Keratinocyte (primary cell): Measurements from ENCODE around the gene TMEM186. TPM values are rescaled to one million over a fixed set of nuclear protein-coding genes. Genes with fewer than 3 reads are reported as not detected.
"Not testable (repeated sequence)": the region's sequence is repeated elsewhere in the genome, so short reads cannot be mapped to it uniquely, and the experiment has no call there.

ENCODE experiments used
- DNase-seq: peaks from one replicate; pipeline ENCODE4 v3.0.0-alpha.2; 2011; ENCODE audit warnings: low read depth, missing footprints, low spot score
- FAIRE-seq: peaks from 2 replicates; lab custom pipeline; 2011; peaks lifted over from hg19 to GRCh38; lab: Jason Lieb, UNC
- H2AFZ ChIP-seq: 2 replicates; pipeline ENCODE4 v1.6.0; 2012; ENCODE audit warnings: low read length, control low read depth, inconsistent platforms; ENCODE audit not compliant: control insufficient read depth
- H3K27ac ChIP-seq: 2 replicates; pipeline ENCODE4 v1.5.1; 2011; ENCODE audit warnings: low read length; ENCODE audit not compliant: control insufficient read depth, insufficient read depth
- H3K27me3 ChIP-seq: 3 replicates; pipeline ENCODE4 v1.6.0; 2011; ENCODE audit warnings: low read length; ENCODE audit not compliant: control insufficient read depth, insufficient read depth; ENCODE audit errors: extremely low read depth
- H3K36me3 ChIP-seq, 2 experiments: 2 replicates in 1 of 2; 3 replicates in 1 of 2; pipeline ENCODE4 v1.5.1; 2011; ENCODE audit warnings: low read length in 2 of 2, mild to moderate bottlenecking in 1 of 2; ENCODE audit not compliant: control insufficient read depth in 2 of 2, insufficient read depth in 2 of 2; ENCODE audit errors: extremely low read depth in 1 of 2
- H3K4me1 ChIP-seq: 3 replicates; pipeline ENCODE4 v1.5.1; 2011; ENCODE audit warnings: low read length; ENCODE audit not compliant: control insufficient read depth, insufficient read depth; ENCODE audit errors: extremely low read depth
- H3K4me2 ChIP-seq: 3 replicates; pipeline ENCODE4 v1.6.0; 2011; ENCODE audit warnings: low read depth, low read length; ENCODE audit not compliant: control insufficient read depth, insufficient read depth; ENCODE audit errors: extremely low read depth
- H3K4me3 ChIP-seq, 3 experiments: fragments of 200-600 bp in 1 of 3; sonication (generic) in 1 of 3; 2 replicates in 2 of 3; 3 replicates in 1 of 3; pipeline ENCODE4 v1.5.1; 2011 to 2016; ENCODE audit warnings: low read length in 3 of 3, mild to moderate bottlenecking in 3 of 3, control low read depth in 2 of 3, inconsistent platforms in 1 of 3, low read depth in 1 of 3, mixed read lengths in 1 of 3, mixed run types in 1 of 3, moderate library complexity in 1 of 3; ENCODE audit not compliant: control insufficient read depth in 2 of 3, insufficient read depth in 2 of 3; ENCODE audit errors: extremely low read depth in 1 of 3
- H3K79me2 ChIP-seq: 2 replicates; pipeline ENCODE4 v1.6.0; 2012; ENCODE audit warnings: low read length; ENCODE audit not compliant: control insufficient read depth, insufficient read depth
- H3K9ac ChIP-seq: 3 replicates; pipeline ENCODE4 v1.6.0; 2011; ENCODE audit warnings: low read length; ENCODE audit not compliant: control insufficient read depth, insufficient read depth; ENCODE audit errors: extremely low read depth
- H3K9me1 ChIP-seq: 3 replicates; pipeline ENCODE4 v1.6.0; 2011; ENCODE audit warnings: low read length; ENCODE audit not compliant: control insufficient read depth, insufficient read depth; ENCODE audit errors: extremely low read depth
- H3K9me3 ChIP-seq: 2 replicates; pipeline ENCODE4 v1.5.1; 2012; ENCODE audit warnings: low read depth, low read length; ENCODE audit not compliant: control insufficient read depth
- H4K20me1 ChIP-seq: 3 replicates; pipeline ENCODE4 v1.6.0; 2011; ENCODE audit warnings: low read length; ENCODE audit not compliant: control insufficient read depth, insufficient read depth; ENCODE audit errors: extremely low read depth
- EZH2 ChIP-seq: IDR thresholded peaks from one replicate; pipeline ENCODE4 v1.6.1; 2012; ENCODE audit warnings: inconsistent platforms, mild to moderate bottlenecking, low read length, moderate library complexity
- dilution Hi-C: fragments of 300-500 bp; cut with MboI; formaldehyde crosslinking; loops from one replicate; pipeline ENCODE4 v1.7.0; 2020; ENCODE audit warnings: low sequenced_read_pairs; ENCODE audit not compliant: extremely low pct_ligation_motif_present
- polyA plus RNA-seq, 5 experiments: library from polyadenylated mRNA; depleted of rRNA in 3 of 5; stranded (reverse) in 3 of 5; stranded (forward) in 1 of 5; unstranded in 1 of 5; fragments of >200 nt; gene quantifications; 1 replicate in 1 of 5; 2 replicates in 3 of 5; 3 replicates in 1 of 5; pipeline versions ENCODE4 v1.2.1 to v1.2.3, GENCODE V29; 2011 to 2012; ENCODE audit warnings: missing spikeins in 2 of 5, low read depth in 1 of 5, low replicate concordance in 1 of 5
- TF ChIP-seq, protein P1 (sequence below), 3 experiments: IDR thresholded peaks in 1 of 3; conservative IDR thresholded peaks in 1 of 3; optimal IDR thresholded peaks in 1 of 3; 2 replicates in 2 of 3; 3 replicates in 1 of 3; pipeline versions ENCODE3 to v1.5.1; 2011; ENCODE audit warnings: low read length in 3 of 3, mild to moderate bottlenecking in 3 of 3, moderate library complexity in 2 of 3, control low read depth in 1 of 3, inconsistent platforms in 1 of 3; ENCODE audit not compliant: insufficient read depth in 2 of 3; ENCODE audit errors: extremely low read depth in 1 of 3

TMEM186 gene
- polyA plus RNA-seq, 1 donor (not counting 4 experiments of a cell fraction or from before 2014, with no cell fraction given) = 8.1 TPM

DNA sequence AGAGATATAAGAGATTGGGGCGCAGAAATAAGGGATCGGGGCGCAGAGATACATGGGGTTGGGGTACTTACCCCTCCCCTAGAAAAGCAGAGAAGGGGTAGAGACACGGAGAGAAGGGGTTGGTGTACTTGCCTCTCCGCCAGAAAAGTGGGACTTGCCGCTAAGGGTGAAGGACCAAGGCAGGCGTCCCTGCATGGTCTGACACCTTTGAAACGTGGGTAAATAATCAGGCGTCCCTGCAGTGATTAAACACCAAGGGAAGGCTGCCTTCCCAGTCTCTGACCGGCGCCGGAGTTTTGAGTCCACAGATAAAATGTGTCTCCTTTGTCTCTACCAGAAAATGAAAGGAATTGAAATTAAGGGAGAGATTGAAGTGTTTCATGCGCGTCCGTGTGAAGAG lies 40.2 kb upstream of the TMEM186 start:
- H3K4me2 ChIP-seq, H3K9me3 ChIP-seq, H3K9me1 ChIP-seq, FAIRE-seq, H3K27me3 ChIP-seq, H3K27ac ChIP-seq, H3K4me3 ChIP-seq, H2AFZ ChIP-seq, H3K9ac ChIP-seq, H4K20me1 ChIP-seq, DNase-seq, H3K36me3 ChIP-seq, H3K4me1 ChIP-seq, dilution Hi-C loops: not testable (repeated sequence)
- peaks cover 21% of the 10 kb centered on the region for H3K79me2 ChIP-seq

DNA sequence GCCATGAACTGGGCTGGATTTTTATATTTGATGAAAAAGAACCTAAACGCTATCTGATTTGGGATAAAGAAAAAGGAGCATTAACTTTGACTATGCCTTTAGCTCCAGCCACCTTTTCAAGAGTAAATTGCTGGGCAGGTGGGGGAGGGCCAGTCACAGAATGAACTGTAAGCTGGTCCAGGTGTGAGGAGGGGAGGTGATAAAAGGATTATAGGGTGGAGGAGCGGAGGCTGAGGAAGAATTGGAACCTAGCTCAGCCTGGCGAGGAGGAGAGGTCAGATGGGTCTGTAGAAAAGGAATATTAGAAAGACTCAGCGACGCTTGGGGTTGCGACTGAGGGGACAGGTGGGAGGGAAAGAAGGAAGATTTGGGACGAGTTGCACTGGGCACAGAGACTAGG lies 39.4 kb upstream of the TMEM186 start:
- H3K27ac ChIP-seq, H3K27me3 ChIP-seq, H3K4me3 ChIP-seq, H3K4me2 ChIP-seq, H4K20me1 ChIP-seq, H3K9me3 ChIP-seq, H3K36me3 ChIP-seq, DNase-seq, H3K9ac ChIP-seq, H2AFZ ChIP-seq, H3K4me1 ChIP-seq, FAIRE-seq, dilution Hi-C loops, H3K9me1 ChIP-seq: not testable (repeated sequence)
- peaks cover 29% of the 10 kb centered on the region for H3K79me2 ChIP-seq

DNA sequence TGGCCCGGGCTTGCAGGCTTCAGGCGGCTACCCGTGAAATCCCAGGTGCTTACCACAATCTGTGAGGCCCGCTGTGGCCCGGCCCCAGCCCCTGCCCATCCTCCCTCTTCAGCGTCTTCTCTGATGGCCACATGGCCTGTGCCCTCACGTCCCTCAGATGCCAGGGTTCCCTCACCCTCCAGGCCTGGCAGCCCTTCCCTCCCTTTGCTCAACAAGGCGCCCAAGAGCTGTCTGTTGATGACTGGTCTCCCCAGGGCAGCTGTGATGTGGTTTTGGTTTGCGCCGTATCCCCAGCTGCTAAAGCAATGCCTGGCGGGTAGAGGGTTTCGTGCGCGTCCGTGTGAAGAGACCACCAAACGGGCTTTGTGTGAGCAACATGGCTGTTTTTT lies 35.3 kb upstream of the TMEM186 start:
- DNase-seq (no peak), FAIRE-seq (no peak)
- no peak overlapping the region for H3K27ac ChIP-seq
- H3K9me1 ChIP-seq = peaks cover 2% of the 10 kb centered on the region
- H3K4me3 ChIP-seq = no peak overlapping the region
- no peaks in the 10 kb centered on the region for H3K27me3 ChIP-seq
- H2AFZ ChIP-seq = no peak overlapping the region
- dilution Hi-C loops = no loop called here
- TF ChIP-seq, protein P1, sequence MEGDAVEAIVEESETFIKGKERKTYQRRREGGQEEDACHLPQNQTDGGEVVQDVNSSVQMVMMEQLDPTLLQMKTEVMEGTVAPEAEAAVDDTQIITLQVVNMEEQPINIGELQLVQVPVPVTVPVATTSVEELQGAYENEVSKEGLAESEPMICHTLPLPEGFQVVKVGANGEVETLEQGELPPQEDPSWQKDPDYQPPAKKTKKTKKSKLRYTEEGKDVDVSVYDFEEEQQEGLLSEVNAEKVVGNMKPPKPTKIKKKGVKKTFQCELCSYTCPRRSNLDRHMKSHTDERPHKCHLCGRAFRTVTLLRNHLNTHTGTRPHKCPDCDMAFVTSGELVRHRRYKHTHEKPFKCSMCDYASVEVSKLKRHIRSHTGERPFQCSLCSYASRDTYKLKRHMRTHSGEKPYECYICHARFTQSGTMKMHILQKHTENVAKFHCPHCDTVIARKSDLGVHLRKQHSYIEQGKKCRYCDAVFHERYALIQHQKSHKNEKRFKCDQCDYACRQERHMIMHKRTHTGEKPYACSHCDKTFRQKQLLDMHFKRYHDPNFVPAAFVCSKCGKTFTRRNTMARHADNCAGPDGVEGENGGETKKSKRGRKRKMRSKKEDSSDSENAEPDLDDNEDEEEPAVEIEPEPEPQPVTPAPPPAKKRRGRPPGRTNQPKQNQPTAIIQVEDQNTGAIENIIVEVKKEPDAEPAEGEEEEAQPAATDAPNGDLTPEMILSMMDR (optimal IDR thresholded peaks at IDR 0.05 in 1 of 3, IDR thresholded peaks at IDR 0.05 in 1 of 3, conservative IDR thresholded peaks at IDR 0.05 in 1 of 3; ENCODE audit: extremely low read depth in 1 of 3, insufficient read depth in 2 of 3, low read length in 3 of 3) = no peak
- no peak for TF ChIP-seq EZH2
- H3K79me2 ChIP-seq = peaks cover 38% of the 10 kb centered on the region
- H3K9me3 ChIP-seq = no peaks in the 10 kb centered on the region
- H3K9ac ChIP-seq = no peak overlapping the region
- peaks cover 4% of the 10 kb centered on the region for H4K20me1 ChIP-seq
- H3K4me2 ChIP-seq = no peak overlapping the region
- H3K36me3 ChIP-seq = peaks cover 18 to 39% of the 10 kb centered on the region in 2 experiments
- peaks cover 13% of the 10 kb centered on the region for H3K4me1 ChIP-seq
